Uterus (tissue), 2 donors: ENCODE data around the gene AACS.

ENCODE experiments used
- CTCF ChIP-seq, 4 experiments: fragments of 200-600 bp in 2 of 4; fragments of 450-650 bp in 2 of 4; sonication (generic) in 2 of 4; IDR thresholded peaks; one replicate each; pipeline ENCODE4 v1.5.1; 2016 to 2019; ENCODE audit warnings: antibody characterized with exemption in 4 of 4, mild to moderate bottlenecking in 2 of 4, moderate library complexity in 1 of 4
- POLR2A ChIP-seq, 2 donors: fragments of 450-650 bp; IDR thresholded peaks; one replicate each; pipeline ENCODE4 v1.6.1; 2016; ENCODE audit warnings: antibody characterized with exemption in 2 of 2, mild to moderate bottlenecking in 1 of 2, moderate library complexity in 1 of 2

GRCh38 chr12:125186471-125187147, 121.4 kb downstream of the AACS start:
- TF ChIP-seq CTCF (IDR thresholded peaks at IDR 0.05) (no peak), POLR2A (IDR thresholded peaks at IDR 0.05) (no peak)
